MM.1S (cell line): ENCODE results near the gene GAP43.

Experiments used
- DNase-seq: peaks from one replicate; pipeline ENCODE4 v3.0.0-alpha.2; 2015
- H2AFZ ChIP-seq: fragments of 300-600 bp; sonication (generic); 2 replicates; pipeline ENCODE4 v1.6.0; 2016; ENCODE audit warnings: antibody characterized with exemption, low read length
- H3F3A ChIP-seq: fragments of 300-600 bp; sonication (generic); 2 replicates; pipeline ENCODE4 v1.6.1; 2016; ENCODE audit warnings: mild to moderate bottlenecking, antibody characterized with exemption, low read length, moderate library complexity, mixed read lengths; ENCODE audit not compliant: insufficient read depth
- H3K27ac ChIP-seq: fragments of 300-600 bp; sonication (generic); 2 replicates; pipeline ENCODE4 v1.5.1; 2016; ENCODE audit warnings: mild to moderate bottlenecking, low read length
- H3K27me3 ChIP-seq: fragments of 300-600 bp; sonication (generic); replicated peaks from 2 replicates; pipeline ENCODE4 v1.6.0; 2016; ENCODE audit warnings: low read length; ENCODE audit not compliant: insufficient read depth
- H3K36me3 ChIP-seq: fragments of 300-600 bp; sonication (generic); replicated peaks from 2 replicates; pipeline ENCODE4 v1.6.1; 2016; ENCODE audit warnings: mild to moderate bottlenecking, low read length, mixed read lengths; ENCODE audit not compliant: insufficient read depth
- H3K4me1 ChIP-seq: fragments of 300-600 bp; sonication (generic); 2 replicates; pipeline ENCODE4 v1.6.1; 2016; ENCODE audit warnings: low read length, mixed read lengths
- H3K4me2 ChIP-seq: fragments of 300-600 bp; sonication (generic); 2 replicates; pipeline ENCODE4 v1.6.0; 2016; ENCODE audit warnings: low read depth, low read length
- H3K4me3 ChIP-seq: fragments of 300-600 bp; sonication (generic); 2 replicates; pipeline ENCODE4 v1.5.1; 2016; ENCODE audit warnings: low read length, mixed read lengths
- H3K79me2 ChIP-seq: fragments of 300-600 bp; sonication (generic); 2 replicates; pipeline ENCODE4 v1.6.1; 2016; ENCODE audit warnings: mixed run types, low read length, mixed read lengths
- H3K9ac ChIP-seq: fragments of 300-600 bp; sonication (generic); 2 replicates; pipeline ENCODE4 v1.6.1; 2016; ENCODE audit warnings: low read length, mixed read lengths
- H3K9me2 ChIP-seq: fragments of 300-600 bp; sonication (generic); replicated peaks from 2 replicates; pipeline ENCODE4 v1.6.1; 2016; ENCODE audit warnings: mild to moderate bottlenecking, low read length, mixed read lengths; ENCODE audit not compliant: insufficient read depth
- H3K9me3 ChIP-seq: fragments of 300-600 bp; sonication (generic); replicated peaks from 2 replicates; pipeline ENCODE4 v1.6.1; 2016; ENCODE audit warnings: mild to moderate bottlenecking, low read length, mixed read lengths; ENCODE audit not compliant: insufficient read depth
- H4K20me1 ChIP-seq: fragments of 300-600 bp; sonication (generic); 2 replicates; pipeline ENCODE4 v1.6.1; 2016; ENCODE audit warnings: mild to moderate bottlenecking, low read length, moderate library complexity, mixed read lengths; ENCODE audit not compliant: insufficient read depth
- CTCF ChIP-seq: fragments of 300-600 bp; sonication (generic); IDR thresholded peaks from 2 replicates; pipeline ENCODE4 v1.5.1; 2016; ENCODE audit warnings: antibody characterized with exemption, low read length, mixed read lengths
- EZH2 ChIP-seq: fragments of 300-600 bp; sonication (generic); optimal IDR thresholded peaks from 2 replicates; pipeline ENCODE3; 2017; ENCODE audit warnings: low read depth, mild to moderate bottlenecking, antibody characterized with exemption, low read length, mixed read lengths
- EZH2phosphoT487 ChIP-seq: fragments of 300-600 bp; sonication (generic); IDR thresholded peaks from 2 replicates; pipeline ENCODE4 v1.6.1; 2018; ENCODE audit warnings: antibody characterized with exemption, low read length

GAP43 gene

DNA sequence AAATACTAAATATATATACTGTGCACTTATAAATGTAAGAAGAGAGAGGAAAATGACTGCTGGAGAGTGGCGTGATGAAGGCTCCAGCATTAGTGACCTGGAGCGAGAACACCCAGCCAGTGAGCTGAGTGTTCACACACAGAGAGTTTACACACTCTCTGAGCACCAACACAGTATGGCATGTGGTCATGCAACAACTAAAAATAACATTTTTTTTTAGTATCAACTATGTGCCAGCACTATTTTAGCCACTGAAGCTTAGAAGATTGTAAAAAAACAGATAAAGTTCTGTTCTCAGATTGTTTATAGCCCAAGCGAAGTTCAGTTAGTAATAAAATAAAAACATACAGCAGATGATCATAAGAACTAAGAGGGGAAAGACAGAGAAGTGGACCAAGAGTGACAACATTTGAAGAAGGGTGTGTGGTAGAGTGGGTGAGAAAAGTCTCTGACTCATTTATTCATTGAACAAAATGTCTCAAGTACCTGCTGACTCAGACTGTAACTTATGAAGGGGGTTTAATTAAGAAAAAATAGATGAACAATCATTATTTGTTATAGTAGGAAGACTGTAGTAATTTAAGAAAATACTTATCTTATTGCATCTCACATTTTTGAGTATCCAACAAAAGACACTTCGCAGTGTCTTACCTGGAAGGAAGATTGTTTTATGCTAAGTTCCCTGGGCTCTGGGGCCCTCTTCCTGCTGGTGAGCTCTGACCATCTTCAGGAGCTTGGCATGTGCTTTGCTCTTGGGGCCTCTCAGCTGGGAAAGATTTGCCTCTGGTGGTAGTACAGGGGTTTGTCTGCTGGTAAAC, 43.8 kb downstream of the GAP43 start:
- H4K20me1 ChIP-seq = no peaks in the 10 kb centered on the region
- H3K27ac ChIP-seq = no peak overlapping the region
- TF ChIP-seq EZH2 (no peak), CTCF (no peak), EZH2phosphoT487 (no peak)
- H3K27me3 ChIP-seq = 0 out of 2 replicates have a peak, but pooled peaks cover 5% of the 10 kb centered on the region
- no peaks in the 10 kb centered on the region for H3K36me3 ChIP-seq
- 0 out of 2 replicates have a peak, but pooled peaks cover 6% of the 10 kb centered on the region for H3K4me1 ChIP-seq
- no peaks in the 10 kb centered on the region for H3K9me2 ChIP-seq
- no peak overlapping the region for H3K4me2 ChIP-seq
- no peak for DNase-seq
- H3F3A ChIP-seq = no peaks in the 10 kb centered on the region
- no peaks in the 10 kb centered on the region for H3K9me3 ChIP-seq
- H3K4me3 ChIP-seq = no peak overlapping the region
- no peak overlapping the region for H2AFZ ChIP-seq
- H3K9ac ChIP-seq = no peak overlapping the region
- H3K79me2 ChIP-seq = no peaks in the 10 kb centered on the region

GRCh38 chr3:115667738-115668065, 44.4 kb downstream of the GAP43 start:
- Histone ChIP-seq H3K36me3 (no peaks in the 10 kb centered on the region), H3K9ac (no peak overlapping the region), H3K79me2 (no peaks in the 10 kb centered on the region), H2AFZ (no peak overlapping the region), H3K4me3 (no peak overlapping the region), H3K27me3 (0 out of 2 replicates have a peak, but pooled peaks cover 5% of the 10 kb centered on the region), H3K9me3 (no peaks in the 10 kb centered on the region), H3K4me2 (no peak overlapping the region), H4K20me1 (no peaks in the 10 kb centered on the region), H3K4me1 (0 out of 2 replicates have a peak, but pooled peaks cover 7% of the 10 kb centered on the region), H3K27ac (no peak overlapping the region), H3F3A (no peaks in the 10 kb centered on the region), H3K9me2 (no peaks in the 10 kb centered on the region)
- TF ChIP-seq CTCF (no peak), EZH2phosphoT487 (no peak), EZH2 (no peak)
- DNase-seq = no peak

DNA sequence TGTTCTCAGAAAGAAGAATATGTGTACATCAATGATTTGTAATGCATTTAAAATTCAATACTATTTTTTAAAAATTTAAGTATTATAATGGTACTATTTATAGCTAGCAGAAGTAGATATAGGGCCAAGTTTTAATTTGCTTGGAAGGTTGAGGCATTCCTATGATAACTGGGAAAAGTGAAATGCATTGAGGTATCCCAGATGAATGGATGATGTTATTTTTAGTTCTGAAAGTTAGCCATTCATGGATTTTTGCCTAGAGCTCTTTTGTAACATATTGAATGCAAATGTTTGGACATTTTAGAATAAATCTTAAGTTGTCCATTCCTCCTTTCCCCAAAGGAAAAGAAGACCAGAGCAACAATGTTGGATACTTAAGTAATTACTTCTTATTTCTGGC, 47.6 kb downstream of the GAP43 start:
- Histone ChIP-seq H3K79me2 (no peaks in the 10 kb centered on the region), H3K9me2 (no peaks in the 10 kb centered on the region)
- no peak for DNase-seq

More for the DNA sequence above, 47.6 kb downstream of the GAP43 start:
- Histone ChIP-seq H2AFZ (no peak overlapping the region), H3K9me3 (no peaks in the 10 kb centered on the region), H3K36me3 (no peaks in the 10 kb centered on the region), H3K9ac (no peak overlapping the region), H3K4me3 (no peak overlapping the region), H3K4me2 (no peak overlapping the region), H3K4me1 (0 out of 2 replicates have a peak, but pooled peaks cover 7% of the 10 kb centered on the region), H3K27ac (no peak overlapping the region), H3F3A (no peaks in the 10 kb centered on the region), H3K27me3 (0 out of 2 replicates have a peak, but pooled peaks cover 5% of the 10 kb centered on the region), H4K20me1 (no peaks in the 10 kb centered on the region)
- TF ChIP-seq CTCF = no peak
- no peak for TF ChIP-seq EZH2phosphoT487
- TF ChIP-seq EZH2 = no peak
